Breast epithelium (tissue), 4 donors: Measurements from ENCODE around the gene NABP2. TPM values are rescaled to one million over a fixed set of nuclear protein-coding genes. Genes with fewer than 3 reads are reported as not detected.

ENCODE experiments used
- DNase-seq, 2 donors: peaks; one replicate each; pipeline ENCODE4 v3.0.0-alpha.2; 2019; ENCODE audit warnings: low spot score in 2 of 2
- H3K27ac ChIP-seq, 2 donors: fragments of 200-600 bp; sonication (generic) in 1 of 2; one replicate each; pipeline ENCODE4 v1.5.1; 2016 to 2019; ENCODE audit warnings: mild to moderate bottlenecking in 1 of 2
- H3K27me3 ChIP-seq, 2 donors: fragments of 200-600 bp; sonication (generic) in 1 of 2; one replicate each; pipeline versions ENCODE4 v1.5.1 to v1.6.0; 2017 to 2019; ENCODE audit warnings: control low read depth in 1 of 2, mild to moderate bottlenecking in 1 of 2
- H3K36me3 ChIP-seq: fragments of 200-600 bp; one replicate; pipeline ENCODE4 v1.5.1; 2019
- H3K4me1 ChIP-seq, 2 donors: fragments of 200-600 bp; sonication (generic); one replicate each; pipeline ENCODE4 v1.5.1; 2016 to 2019; ENCODE audit warnings: control low read depth in 1 of 2
- H3K4me3 ChIP-seq, 3 donors: fragments of 200-600 bp; sonication (generic); 1 replicate in 2 of 3; 2 replicates in 1 of 3; pipeline ENCODE4 v1.5.1; 2016 to 2019; ENCODE audit warnings: mild to moderate bottlenecking in 3 of 3, moderate library complexity in 2 of 3
- H3K9me3 ChIP-seq, 2 donors: fragments of 200-600 bp; sonication (generic) in 1 of 2; one replicate each; pipeline ENCODE4 v1.5.1; 2016 to 2019; ENCODE audit warnings: control low read depth in 1 of 2
- CTCF ChIP-seq, 3 donors: fragments of 450-650 bp; IDR thresholded peaks; one replicate each; pipeline ENCODE4 v1.5.1; 2016 to 2017; ENCODE audit warnings: antibody characterized with exemption in 3 of 3, mild to moderate bottlenecking in 3 of 3, moderate library complexity in 3 of 3
- POLR2A ChIP-seq: fragments of 450-650 bp; IDR thresholded peaks from one replicate; pipeline ENCODE4 v1.6.1; 2016; ENCODE audit warnings: antibody characterized with exemption, mild to moderate bottlenecking, moderate library complexity
- POLR2AphosphoS5 ChIP-seq, 3 donors: sonication (generic); formaldehyde crosslinking; IDR thresholded peaks; one replicate each; pipeline ENCODE4 v1.6.1; 2017; ENCODE audit warnings: antibody characterized with exemption in 3 of 3
- intact Hi-C: fragments of 100-400 bp; cut with DNase I; formaldehyde crosslinking; loops from one replicate; pipeline ENCODE4 v1.15.1; 2023; ENCODE audit warnings: low total_unique reads
- total RNA-seq, 3 donors: library from RNA; depleted of rRNA; stranded (reverse); fragments of >200 nt; gene quantifications; one replicate each; pipeline ENCODE4 v1.1.0, GENCODE V29; 2016

NABP2 gene
- total RNA-seq, 3 donors from 2014 or later = 24.7 to 31.2 (median 27.5) TPM

GRCh38 chr12:56221232-56221756, 2.8 kb upstream of the NABP2 start:
- peak overlapping the region; percentile 92 to 95 for H3K27ac ChIP-seq
- intact Hi-C loops = no loop called here
- DNase-seq = peak; percentile 65 to 74
- H3K9me3 ChIP-seq = no peaks in the 10 kb centered on the region
- H3K4me3 ChIP-seq = peak overlapping the region; percentile 70 to 87 (median 83)
- H3K27me3 ChIP-seq = no peaks in the 10 kb centered on the region
- peaks cover 0 to 6% of the 10 kb centered on the region in 2 donors for H3K4me1 ChIP-seq
- TF ChIP-seq POLR2A = no peak
- no peak for TF ChIP-seq POLR2AphosphoS5 (IDR thresholded peaks at IDR 0.05)
- no peak for TF ChIP-seq CTCF (IDR thresholded peaks at IDR 0.05)
- no peaks in the 10 kb centered on the region for H3K36me3 ChIP-seq

DNA sequence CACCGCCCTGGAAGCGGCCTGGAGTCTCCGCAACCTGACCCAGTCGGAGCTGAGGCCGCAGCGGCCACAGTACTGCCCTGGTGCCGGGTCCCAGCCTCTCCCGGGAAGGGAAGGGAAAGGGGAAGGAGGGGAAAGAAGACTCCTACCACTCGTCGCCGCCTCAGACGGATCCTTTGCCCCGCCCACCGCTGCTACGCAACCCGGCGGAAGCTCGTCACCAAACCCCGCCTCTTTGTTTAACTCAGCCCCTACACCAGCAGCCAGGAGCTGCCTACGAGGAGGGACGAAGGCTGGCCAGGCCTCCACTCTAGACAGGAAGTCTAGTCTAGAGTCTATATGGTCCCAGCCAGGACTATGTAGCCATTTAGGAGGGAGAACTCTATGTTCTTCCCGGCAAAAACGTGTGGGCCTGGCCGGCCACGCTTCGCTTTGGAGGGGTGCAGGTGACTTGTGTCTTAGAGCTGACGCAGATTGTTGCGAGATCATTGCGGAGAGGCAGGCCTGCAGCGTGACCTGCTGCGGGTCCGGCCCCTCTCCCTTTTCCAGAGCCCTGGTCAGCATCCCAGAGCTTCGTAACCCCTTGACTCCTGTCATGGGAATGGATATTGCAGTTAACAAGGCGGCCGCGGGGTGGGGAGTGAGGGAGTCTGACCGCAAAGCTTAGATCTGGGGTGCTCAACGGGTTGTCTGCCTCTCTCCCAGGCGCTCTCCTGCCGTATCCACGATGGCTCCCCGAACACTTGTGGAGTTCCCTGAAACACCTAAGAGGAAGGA, 2.2 kb upstream of the NABP2 start, which contains the start of gene RNF41:
TSS of gene RNF41 (minus strand) at position 166 of the 774 bp plus-strand sequence. CDS start 7,875 bp downstream, outside the sequence.
- peak within 1 kb of the TSS; percentile 70 to 87 (median 83) for H3K4me3 ChIP-seq
- H3K27me3 ChIP-seq = no peaks in the 10 kb centered on the region
- H3K4me1 ChIP-seq = peaks cover 0 to 6% of the 10 kb centered on the region in 2 donors
- intact Hi-C loops = no loop called here
- DNase-seq = peak; percentile 98
- H3K27ac ChIP-seq = peak within 1 kb of the TSS; percentile 92 to 95
- H3K9me3 ChIP-seq = no peaks in the 10 kb centered on the region
- H3K36me3 ChIP-seq = no peaks in the 10 kb centered on the region
- TF ChIP-seq POLR2AphosphoS5 (IDR thresholded peaks at IDR 0.05) (peak; percentile 96 to 100 (median 97)), CTCF (IDR thresholded peaks at IDR 0.05) (peak in 1 of 3 donors; percentile 36), POLR2A (peak; percentile 98)

DNA sequence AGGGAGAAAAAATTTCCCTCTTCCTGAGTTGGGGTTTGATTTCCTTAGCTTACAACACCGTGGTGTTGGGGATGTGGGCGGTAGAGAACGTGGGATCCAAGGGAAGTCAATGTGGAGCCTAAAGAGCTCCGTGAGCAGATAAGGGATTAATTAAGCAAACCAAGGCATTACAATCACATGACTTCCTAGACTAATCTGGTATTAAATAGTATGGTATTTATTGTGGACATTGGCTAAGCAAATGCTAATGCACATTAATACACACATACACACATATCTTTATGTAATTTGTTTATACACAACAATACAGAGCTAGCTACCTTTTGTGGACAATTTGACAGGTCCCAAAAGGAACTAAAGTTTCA, 1.6 kb upstream of the NABP2 start:
- no peak for TF ChIP-seq POLR2AphosphoS5 (IDR thresholded peaks at IDR 0.05)
- no peak for TF ChIP-seq POLR2A
- no peak for TF ChIP-seq CTCF (IDR thresholded peaks at IDR 0.05)
- peaks cover 0 to 6% of the 10 kb centered on the region in 2 donors for H3K4me1 ChIP-seq
- no peaks in the 10 kb centered on the region for H3K36me3 ChIP-seq
- no peaks in the 10 kb centered on the region for H3K9me3 ChIP-seq
- peak overlapping the region; percentile 70 to 87 (median 83) for H3K4me3 ChIP-seq
- H3K27me3 ChIP-seq = no peaks in the 10 kb centered on the region
- DNase-seq = no peak
- intact Hi-C loops = no loop called here
- peak overlapping the region; percentile 92 to 95 for H3K27ac ChIP-seq

DNA sequence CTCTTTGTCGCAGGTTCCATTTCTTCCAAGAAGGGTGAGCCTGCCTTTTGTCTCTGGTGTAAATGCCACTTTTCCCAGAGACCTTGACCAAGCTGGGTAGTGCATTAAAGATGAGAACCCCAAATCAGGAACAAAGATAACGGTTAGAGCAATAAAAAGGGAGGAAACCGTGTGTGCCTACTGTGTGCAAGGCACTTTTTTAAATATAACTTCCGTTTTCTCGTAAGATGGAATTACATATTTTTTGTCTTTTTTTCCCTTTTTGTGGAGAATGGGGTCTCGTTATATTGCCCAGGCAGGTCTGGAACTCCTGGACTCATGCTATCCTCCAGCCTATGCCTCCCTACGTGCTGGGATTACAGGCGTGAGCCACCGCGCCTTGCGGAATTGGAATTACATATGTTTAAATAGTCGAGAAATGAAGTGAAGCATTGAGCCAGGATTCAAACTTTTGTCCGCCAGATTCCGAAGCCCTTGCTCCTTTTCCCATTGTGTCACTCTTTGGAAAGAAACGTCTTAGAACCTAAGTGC, 506 bp upstream of the NABP2 start:
- H3K27ac ChIP-seq = peak overlapping the region; percentile 92 to 95
- no peak for DNase-seq
- peak overlapping the region; percentile 61 to 81 (median 61) for H3K4me3 ChIP-seq
- no peak for TF ChIP-seq POLR2AphosphoS5 (IDR thresholded peaks at IDR 0.05)
- no peak for TF ChIP-seq CTCF (IDR thresholded peaks at IDR 0.05)
- no peak for TF ChIP-seq POLR2A
- no peaks in the 10 kb centered on the region for H3K9me3 ChIP-seq
- no peaks in the 10 kb centered on the region for H3K36me3 ChIP-seq
- no peaks in the 10 kb centered on the region for H3K27me3 ChIP-seq
- intact Hi-C loops = loop anchor here (2.0 kb wide), 1 partner anchor 33 kb away; no protein-coding TSS in a partner anchor
- peaks cover 0 to 6% of the 10 kb centered on the region in 2 donors for H3K4me1 ChIP-seq

DNA sequence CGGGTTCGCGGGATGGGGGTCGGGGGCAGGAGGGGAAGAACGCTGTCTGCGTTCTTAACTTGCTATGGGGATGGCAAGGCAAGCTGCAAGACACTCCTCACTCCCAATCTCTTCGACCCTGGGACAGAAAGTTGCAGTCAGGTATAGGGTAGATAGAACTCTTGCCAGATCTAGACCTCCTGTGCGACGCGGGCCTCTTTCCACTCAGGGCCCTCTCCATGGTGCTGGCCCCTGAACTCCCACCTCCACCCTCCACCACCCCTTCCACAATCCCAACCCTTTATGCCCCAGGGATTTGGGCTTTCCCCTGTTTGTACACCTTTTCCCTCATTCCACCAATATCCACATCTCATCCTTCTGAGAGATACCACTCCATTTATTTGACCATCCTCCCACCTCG, 812 bp downstream of the NABP2 start:
- peaks cover 0 to 6% of the 10 kb centered on the region in 2 donors for H3K4me1 ChIP-seq
- peak overlapping the region; percentile 61 to 81 (median 61) for H3K4me3 ChIP-seq
- H3K36me3 ChIP-seq = no peaks in the 10 kb centered on the region
- H3K27ac ChIP-seq = peak overlapping the region; percentile 92 to 95
- no peaks in the 10 kb centered on the region for H3K9me3 ChIP-seq
- TF ChIP-seq POLR2A (no peak), CTCF (IDR thresholded peaks at IDR 0.05) (no peak), POLR2AphosphoS5 (IDR thresholded peaks at IDR 0.05) (no peak)
- intact Hi-C loops = loop anchor here (2.0 kb wide), 1 partner anchor 34 kb away; no protein-coding TSS in a partner anchor
- no peaks in the 10 kb centered on the region for H3K27me3 ChIP-seq
- no peak for DNase-seq
